Measurements from ENCODE around the gene CTBP1. TPM values are rescaled to one million over a fixed set of nuclear protein-coding genes. Genes with fewer than 3 reads are reported as not detected.
"Not testable (repeated sequence)": the region's sequence is repeated elsewhere in the genome, so short reads cannot be mapped to it uniquely, and the experiment has no call there.

The CTBP1 gene
- total RNA-seq, 1 experiment from 2014 or later: 223 TPM

- no peak overlapping the region for H3K4me3 ChIP-seq (ENCODE audit: low read length)
- intact Hi-C loops (cut with micrococcal nuclease): no loop called here
- no peak for TF ChIP-seq EZH2 (IDR thresholded peaks at IDR 0.05; ENCODE audit: low read length, unreplicated experiment)
- TF ChIP-seq, protein P1, sequence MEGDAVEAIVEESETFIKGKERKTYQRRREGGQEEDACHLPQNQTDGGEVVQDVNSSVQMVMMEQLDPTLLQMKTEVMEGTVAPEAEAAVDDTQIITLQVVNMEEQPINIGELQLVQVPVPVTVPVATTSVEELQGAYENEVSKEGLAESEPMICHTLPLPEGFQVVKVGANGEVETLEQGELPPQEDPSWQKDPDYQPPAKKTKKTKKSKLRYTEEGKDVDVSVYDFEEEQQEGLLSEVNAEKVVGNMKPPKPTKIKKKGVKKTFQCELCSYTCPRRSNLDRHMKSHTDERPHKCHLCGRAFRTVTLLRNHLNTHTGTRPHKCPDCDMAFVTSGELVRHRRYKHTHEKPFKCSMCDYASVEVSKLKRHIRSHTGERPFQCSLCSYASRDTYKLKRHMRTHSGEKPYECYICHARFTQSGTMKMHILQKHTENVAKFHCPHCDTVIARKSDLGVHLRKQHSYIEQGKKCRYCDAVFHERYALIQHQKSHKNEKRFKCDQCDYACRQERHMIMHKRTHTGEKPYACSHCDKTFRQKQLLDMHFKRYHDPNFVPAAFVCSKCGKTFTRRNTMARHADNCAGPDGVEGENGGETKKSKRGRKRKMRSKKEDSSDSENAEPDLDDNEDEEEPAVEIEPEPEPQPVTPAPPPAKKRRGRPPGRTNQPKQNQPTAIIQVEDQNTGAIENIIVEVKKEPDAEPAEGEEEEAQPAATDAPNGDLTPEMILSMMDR (conservative IDR thresholded peaks at IDR 0.05; ENCODE audit: low read depth, low read length): no peak
- TF ChIP-seq EZH2phosphoT487 (IDR thresholded peaks at IDR 0.05; ENCODE audit: borderline replicate concordance, low read length): no peak
- POLR2A ChIA-PET (ENCODE audit: unreplicated experiment): no interaction called here
- peaks cover 6% of the 10 kb centered on the region; the same call in 1 of the 2 replicates for H4K20me1 ChIP-seq (ENCODE audit: low read length)
- no peaks in the 10 kb centered on the region for H3K9me2 ChIP-seq (replicated peaks; ENCODE audit: low read length)
- no peaks in the 10 kb centered on the region for H3K9me3 ChIP-seq (ENCODE audit: low read length)
- no peaks in the 10 kb centered on the region for H3K27me3 ChIP-seq (ENCODE audit: low read length)
- H2AFZ ChIP-seq (ENCODE audit: low read length): no peak overlapping the region
- H3K36me3 ChIP-seq (ENCODE audit: low read depth, low read length): peaks cover 4% of the 10 kb centered on the region; the same call in 1 of the 2 replicates
- ATAC-seq (no peak), DNase-seq (no peak)
- no TSS peak for BruUV-seq (replicated peaks)
- no peak overlapping the region for H3K9ac ChIP-seq (ENCODE audit: low read length)
- peaks cover 41% of the 10 kb centered on the region for H3K79me2 ChIP-seq (ENCODE audit: low read length)
- no peak overlapping the region for H3K27ac ChIP-seq (ENCODE audit: low read length)
- no peak overlapping the region for H3K4me2 ChIP-seq (ENCODE audit: low read length)
- H3K4me1 ChIP-seq (ENCODE audit: insufficient read depth, low read length): no peaks in the 10 kb centered on the region
- CTCF ChIA-PET: no interaction called here
- H3F3A ChIP-seq (ENCODE audit: low read length, unreplicated experiment): no peaks in the 10 kb centered on the region
Observed at GRCh38 chr4:1237981-1238675, 10.8 kb downstream of the CTBP1 start.

- H3K4me1 ChIP-seq (ENCODE audit: insufficient read depth, low read length); CTCF ChIA-PET; H2AFZ ChIP-seq (ENCODE audit: low read length); H3K36me3 ChIP-seq (ENCODE audit: low read depth, low read length); H3K27me3 ChIP-seq (ENCODE audit: low read length); BruUV-seq (replicated peaks); H3K9me3 ChIP-seq (ENCODE audit: low read length); H3K9ac ChIP-seq (ENCODE audit: low read length); H3F3A ChIP-seq (ENCODE audit: low read length, unreplicated experiment); H3K4me3 ChIP-seq (ENCODE audit: low read length); DNase-seq; H3K4me2 ChIP-seq (ENCODE audit: low read length); H3K27ac ChIP-seq (ENCODE audit: low read length); ATAC-seq; POLR2A ChIA-PET (ENCODE audit: unreplicated experiment); H3K9me2 ChIP-seq (replicated peaks; ENCODE audit: low read length); H4K20me1 ChIP-seq (ENCODE audit: low read length); intact Hi-C loops (cut with micrococcal nuclease): not testable (repeated sequence)
- H3K79me2 ChIP-seq (ENCODE audit: low read length): peaks cover 32% of the 10 kb centered on the region
Observed at GRCh38 chr4:1237261-1237660, 11.7 kb downstream of the CTBP1 start.

- POLR2A ChIA-PET (ENCODE audit: unreplicated experiment); H4K20me1 ChIP-seq (ENCODE audit: low read length); CTCF ChIA-PET: not testable (repeated sequence)
Observed at GRCh38 chr4:1236836-1237235, 12.1 kb downstream of the CTBP1 start.

More at GRCh38 chr4:1236836-1237235, 12.1 kb downstream of the CTBP1 start:
- H3K9me3 ChIP-seq (ENCODE audit: low read length); H3K27ac ChIP-seq (ENCODE audit: low read length); H3K9me2 ChIP-seq (replicated peaks; ENCODE audit: low read length); H3K4me2 ChIP-seq (ENCODE audit: low read length); H3K36me3 ChIP-seq (ENCODE audit: low read depth, low read length); H3K27me3 ChIP-seq (ENCODE audit: low read length); BruUV-seq (replicated peaks); H3K4me1 ChIP-seq (ENCODE audit: insufficient read depth, low read length); intact Hi-C loops (cut with micrococcal nuclease); H2AFZ ChIP-seq (ENCODE audit: low read length); H3K4me3 ChIP-seq (ENCODE audit: low read length); DNase-seq; H3K9ac ChIP-seq (ENCODE audit: low read length); H3F3A ChIP-seq (ENCODE audit: low read length, unreplicated experiment); ATAC-seq: not testable (repeated sequence)
- H3K79me2 ChIP-seq (ENCODE audit: low read length): peaks cover 28% of the 10 kb centered on the region

Data from PC-3 (cell line).